HS-5 (cell line): ENCODE results near the gene KLHDC8A.

Source experiments
- DNase-seq: peaks from one replicate; pipeline ENCODE4 v3.0.0-alpha.2; 2012; ENCODE audit warnings: low read depth

KLHDC8A gene

GRCh38 chr1:205344066-205344928, 12.4 kb downstream of the KLHDC8A start:
- DNase-seq, result no peak

- no peak for DNase-seq
These were observed 13.2 kb downstream of the KLHDC8A start for GRCh38 chr1:205343431-205344065.

GRCh38 chr1:205342986-205343385, 13.7 kb downstream of the KLHDC8A start:
- no peak for DNase-seq

- no peak for DNase-seq
These were observed 16.0 kb downstream of the KLHDC8A start for GRCh38 chr1:205340676-205341075.

- no peak for DNase-seq
These were observed 17.0 kb downstream of the KLHDC8A start for GRCh38 chr1:205339717-205340116.

- no peak for DNase-seq
These were observed 17.5 kb downstream of the KLHDC8A start for GRCh38 chr1:205339197-205339702.

GRCh38 chr1:205338011-205338410, 18.7 kb downstream of the KLHDC8A start:
- DNase-seq, result no peak

GRCh38 chr1:205337481-205337880, 19.2 kb downstream of the KLHDC8A start:
- no peak for DNase-seq

- no peak for DNase-seq
These were observed 21.0 kb downstream of the KLHDC8A start for GRCh38 chr1:205335692-205336091.

GRCh38 chr1:205332015-205332791, 24.5 kb downstream of the KLHDC8A start:
- DNase-seq, result no peak

- DNase-seq, result no peak
These were observed 26.6 kb downstream of the KLHDC8A start for GRCh38 chr1:205330150-205330549.

GRCh38 chr1:205329719-205330118, 27.0 kb downstream of the KLHDC8A start:
- no peak for DNase-seq

GRCh38 chr1:205328476-205328875, 28.2 kb downstream of the KLHDC8A start:
- DNase-seq, result no peak

- DNase-seq, result no peak
These were observed 29.8 kb downstream of the KLHDC8A start for GRCh38 chr1:205326812-205327466.

GRCh38 chr1:205325334-205325884, 31.3 kb downstream of the KLHDC8A start:
- DNase-seq, result peak; percentile 64

- DNase-seq, result no peak
These were observed 31.9 kb downstream of the KLHDC8A start for GRCh38 chr1:205324781-205325180.

GRCh38 chr1:205323794-205324193, 32.9 kb downstream of the KLHDC8A start:
- no peak for DNase-seq

GRCh38 chr1:205321959-205322283, 34.8 kb downstream of the KLHDC8A start:
- no peak for DNase-seq

- peak; percentile 46 for DNase-seq
These were observed 35.4 kb downstream of the KLHDC8A start, which contains the start of gene NUAK2 for GRCh38 chr1:205321162-205321958. TSS of gene NUAK2 (minus strand) at chr1:205321745. CDS start at chr1:205321628, 117 bp downstream.

- DNase-seq, result no peak
These were observed 37.4 kb downstream of the KLHDC8A start for GRCh38 chr1:205319081-205320018.
